Fibroblast of skin of scalp (primary cell): ENCODE measurements around the gene SGCD.

Source experiments
- DNase-seq: peaks from one replicate; pipeline ENCODE4 v3.0.0-alpha.2; 2013

SGCD gene

DNA sequence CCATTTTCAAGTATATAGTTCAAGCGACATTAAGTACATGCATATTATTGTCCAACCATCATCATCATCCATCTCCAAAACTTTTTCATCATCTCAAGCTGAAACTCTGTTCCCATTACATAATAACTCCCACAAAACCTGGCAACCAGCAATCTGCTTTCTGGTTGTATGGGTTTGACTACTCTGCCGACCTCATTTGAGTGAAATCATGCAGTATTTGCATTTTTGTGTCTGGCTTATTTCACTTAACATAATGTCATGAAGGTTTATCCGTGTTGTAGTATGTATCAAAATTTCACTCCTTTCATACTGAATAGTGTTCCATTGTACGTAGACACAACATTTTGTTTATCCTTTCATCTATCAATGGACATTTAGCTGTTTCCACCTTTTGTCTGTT is 74.8 kb downstream of the SGCD start:
- DNase-seq = no peak

DNA sequence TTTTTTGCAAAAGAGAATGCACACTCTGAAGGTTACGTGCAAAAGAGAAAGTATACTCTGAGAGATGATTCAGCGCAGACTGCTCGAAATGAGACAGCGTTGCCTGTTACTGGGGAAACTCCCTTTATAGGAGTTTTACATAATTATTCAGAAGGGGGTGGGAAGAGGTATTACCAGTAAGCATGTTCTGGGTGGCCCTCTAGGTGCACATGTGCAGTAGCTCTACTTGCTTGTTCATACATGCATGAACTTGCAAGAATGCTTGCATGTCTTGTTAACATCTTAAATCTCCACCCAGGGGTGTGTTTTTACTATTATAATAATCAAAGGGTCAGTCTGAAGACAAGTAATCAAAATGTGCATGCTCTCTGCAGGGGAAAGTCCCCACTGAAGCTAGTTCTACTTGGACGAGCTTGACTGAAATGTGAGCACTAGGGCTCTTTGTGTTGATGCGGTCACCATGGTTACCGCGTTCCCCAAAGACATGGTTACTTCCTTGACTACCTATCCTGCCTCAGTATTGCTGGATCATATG is 75.5 kb downstream of the SGCD start:
- DNase-seq = no peak

DNA sequence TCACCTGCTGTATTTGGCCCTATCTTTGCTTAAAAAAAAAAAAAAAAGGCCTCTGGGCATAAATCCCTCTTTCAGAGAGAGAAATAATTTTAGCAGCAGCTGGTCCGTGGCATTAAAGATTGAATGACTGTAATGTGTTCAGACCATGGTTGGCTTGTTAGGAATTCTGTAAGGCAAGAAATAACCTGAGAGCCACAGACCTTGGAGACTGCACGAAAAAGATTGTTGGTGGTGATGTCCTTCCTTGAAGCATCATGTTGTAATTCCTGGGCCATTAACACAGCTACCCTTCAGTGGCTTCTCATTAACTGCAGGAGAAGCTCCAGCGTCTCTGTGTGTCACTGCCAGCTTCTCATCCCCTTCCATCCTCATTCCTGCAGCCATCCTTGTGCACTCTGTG is 79.0 kb downstream of the SGCD start:
- DNase-seq = no peak

DNA sequence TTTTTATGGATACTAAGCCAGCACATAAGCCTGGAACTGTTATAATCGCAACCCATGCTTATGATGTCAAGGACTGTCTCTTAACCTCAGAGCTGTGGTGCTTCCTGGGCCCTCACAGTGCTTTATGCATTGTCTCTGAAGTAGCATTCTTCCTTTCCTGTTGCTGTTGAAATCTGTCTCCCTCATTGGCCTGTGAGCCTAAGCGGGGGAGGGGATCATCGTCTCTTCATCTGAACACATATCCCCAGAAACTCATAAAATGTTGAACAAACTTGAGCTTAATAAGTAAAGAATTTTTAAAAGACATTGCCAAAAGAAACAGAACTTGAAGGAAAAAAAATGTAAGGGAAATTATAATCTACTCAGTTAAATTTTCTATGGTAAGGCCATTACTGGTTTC is 80.3 kb downstream of the SGCD start:
- DNase-seq = peak; percentile 64

DNA sequence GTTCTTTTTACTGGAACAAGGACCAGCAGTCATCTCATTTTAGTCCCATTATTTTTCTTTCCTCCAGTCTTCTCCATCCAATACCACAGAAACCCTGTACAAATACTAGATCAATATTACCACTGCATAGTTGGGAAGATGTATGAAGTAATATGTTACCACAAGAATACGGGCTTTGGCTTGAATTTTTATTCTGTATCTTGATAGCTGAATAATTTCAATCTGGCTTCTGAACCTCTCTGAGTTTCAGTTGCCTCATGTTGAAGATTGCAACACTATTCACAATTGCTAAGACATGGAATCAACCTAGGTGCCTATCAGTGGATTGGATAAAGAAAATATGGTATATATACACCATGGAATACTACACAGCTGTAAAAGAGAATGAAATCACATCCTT is 82.9 kb downstream of the SGCD start:
- no peak for DNase-seq

DNA sequence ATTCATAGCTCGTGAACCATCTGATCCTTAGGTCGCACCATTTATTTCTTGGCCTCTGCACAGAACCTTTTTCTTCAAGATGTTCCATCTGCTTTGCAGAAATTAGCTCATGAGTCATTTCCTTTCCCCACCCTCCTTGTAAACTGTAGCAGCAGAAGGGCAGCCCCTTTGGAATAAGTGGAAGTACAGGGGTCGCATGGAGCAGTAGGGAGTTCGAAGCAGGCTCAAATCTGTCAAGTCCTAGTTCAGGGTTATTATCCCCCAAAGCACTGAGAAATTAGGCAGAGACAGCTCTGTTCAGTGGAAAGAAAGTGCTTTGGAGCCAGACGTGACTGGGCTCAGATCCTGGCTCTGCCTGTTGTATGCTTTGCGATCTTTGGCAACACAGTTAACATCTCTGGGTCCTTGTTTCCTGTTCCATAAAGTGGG is 84.2 kb downstream of the SGCD start:
- DNase-seq = peak; percentile 63

DNA sequence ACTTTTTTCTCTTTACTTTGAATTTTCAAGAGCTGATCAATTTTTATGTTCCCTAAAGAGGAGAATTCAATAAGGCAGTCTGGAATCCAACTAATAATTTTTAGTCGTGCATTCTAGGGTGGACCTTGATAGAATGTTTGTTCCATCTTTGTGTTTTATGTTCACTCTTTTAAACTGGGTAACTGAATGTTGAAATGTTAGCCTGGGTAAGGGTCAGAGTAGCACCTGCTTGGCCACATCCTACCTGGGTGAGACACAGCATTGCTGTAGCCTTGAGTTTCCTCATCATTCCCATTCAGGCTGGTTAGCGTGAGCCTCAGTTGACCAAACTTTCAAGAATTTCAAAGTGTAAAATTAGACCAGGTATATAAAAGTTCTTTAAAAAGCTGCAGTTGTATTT is 85.0 kb downstream of the SGCD start:
- no peak for DNase-seq

DNA sequence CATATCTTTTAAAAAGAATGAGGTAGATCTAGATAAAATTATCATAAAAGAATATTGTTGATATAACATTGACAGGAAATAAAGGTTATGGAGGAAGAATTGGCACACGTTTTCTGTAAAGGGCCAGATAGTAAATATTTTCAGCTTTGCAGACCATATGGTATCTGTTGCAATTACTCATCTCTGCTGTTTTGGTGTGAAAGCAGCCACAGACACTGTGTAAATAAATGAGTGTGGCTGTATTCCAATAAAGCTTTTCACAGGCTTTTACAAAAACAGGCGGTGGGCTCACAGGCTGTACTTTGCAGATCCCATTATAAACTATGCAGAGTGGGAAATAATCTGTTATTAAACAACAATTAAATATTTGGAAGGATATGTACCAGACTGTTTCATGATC is 87.4 kb downstream of the SGCD start:
- peak; percentile 67 for DNase-seq

DNA sequence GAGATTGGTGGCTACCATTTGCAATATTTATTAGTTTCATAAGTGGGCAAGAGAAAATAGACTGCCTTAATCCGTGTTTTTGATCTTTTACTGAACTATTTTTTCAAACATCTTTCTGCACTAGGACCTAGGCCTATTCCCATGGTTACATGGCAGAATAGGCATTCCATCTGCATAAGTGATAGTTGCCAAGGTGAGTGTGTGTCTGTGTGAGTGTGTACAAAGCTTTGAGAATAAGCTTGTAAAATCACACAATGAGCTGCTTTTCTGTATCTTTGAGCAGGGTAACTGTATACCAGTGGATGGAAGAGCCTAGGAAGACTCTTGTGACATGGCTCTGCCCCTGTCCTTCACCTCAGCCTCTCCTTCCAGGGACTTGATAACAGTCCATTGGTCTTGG is 92.7 kb downstream of the SGCD start:
- no peak for DNase-seq

DNA sequence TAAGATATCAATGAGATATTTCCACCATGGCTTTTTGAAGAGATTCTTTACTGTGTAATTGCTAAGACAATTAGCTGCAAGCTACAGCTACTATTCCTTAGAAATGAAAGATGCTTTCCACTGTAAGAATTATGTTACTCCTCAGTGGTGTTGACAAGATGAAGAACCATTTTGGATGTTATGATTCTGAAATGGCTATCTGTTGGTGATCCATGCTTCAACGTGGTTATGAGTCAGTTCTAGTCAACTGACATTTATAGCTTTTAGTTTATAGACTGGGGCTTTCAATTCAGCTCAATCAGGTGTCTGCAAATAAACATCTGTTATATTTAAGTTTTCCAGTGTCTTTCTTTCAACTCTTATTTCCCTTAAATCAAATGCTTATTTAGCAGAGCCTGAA is 93.7 kb downstream of the SGCD start:
- no peak for DNase-seq

DNA sequence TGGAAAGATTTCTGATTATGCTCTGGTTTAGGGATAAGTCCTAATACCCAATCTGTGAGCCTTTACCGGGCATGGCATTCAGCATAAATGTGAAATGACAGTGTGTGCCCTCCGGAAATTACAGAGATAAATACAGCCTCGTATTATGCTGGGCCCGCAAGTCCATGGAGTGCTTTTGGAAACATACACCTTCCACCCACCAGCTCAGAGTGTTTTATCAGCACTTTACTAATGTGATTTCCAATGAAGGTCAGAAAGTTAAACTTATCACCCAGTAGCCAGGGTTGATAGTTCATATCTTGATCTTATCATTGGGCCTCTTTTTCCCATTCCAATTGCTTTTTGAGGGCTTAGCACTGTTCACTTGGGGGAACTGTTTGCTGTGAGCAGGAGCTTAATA is 94.8 kb downstream of the SGCD start:
- no peak for DNase-seq

DNA sequence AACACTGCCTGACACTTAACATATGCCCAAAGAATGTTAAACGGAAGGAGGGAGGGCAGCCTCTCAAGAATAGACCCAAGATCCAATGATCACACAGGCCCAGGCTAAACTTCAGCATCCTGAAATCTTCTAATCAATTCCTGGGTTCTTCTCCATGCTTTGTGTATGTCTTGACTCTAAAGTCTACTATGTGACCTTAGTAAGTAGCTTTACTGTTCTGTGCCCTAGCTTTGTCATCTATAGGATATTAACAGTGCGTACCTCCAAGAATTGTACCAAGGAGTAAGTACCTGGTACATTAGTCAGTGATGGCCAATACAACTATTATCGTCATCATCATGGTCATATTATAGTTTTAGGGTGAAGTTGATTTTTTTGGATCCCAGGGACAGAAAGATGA is 96.6 kb downstream of the SGCD start:
- no peak for DNase-seq

DNA sequence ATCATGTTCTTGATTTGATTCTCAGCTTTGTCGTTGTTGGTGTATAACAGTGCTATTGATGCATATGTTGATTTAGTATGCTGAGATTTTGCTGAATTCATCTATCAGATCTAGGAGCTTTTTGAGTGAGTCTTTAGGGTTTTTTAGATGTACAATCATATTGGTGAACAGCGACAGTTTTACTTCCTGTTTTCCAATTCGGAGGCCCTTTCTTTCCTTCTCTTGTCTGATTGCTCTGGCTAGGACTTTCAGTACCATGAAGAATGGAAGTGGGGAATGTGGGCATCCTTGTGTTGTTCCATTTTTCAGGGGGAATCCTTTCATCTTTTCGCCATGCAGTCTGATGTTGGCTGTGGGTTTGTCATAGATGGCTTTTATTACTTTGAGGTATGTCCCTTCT is 100.4 kb downstream of the SGCD start:
- no peak for DNase-seq

DNA sequence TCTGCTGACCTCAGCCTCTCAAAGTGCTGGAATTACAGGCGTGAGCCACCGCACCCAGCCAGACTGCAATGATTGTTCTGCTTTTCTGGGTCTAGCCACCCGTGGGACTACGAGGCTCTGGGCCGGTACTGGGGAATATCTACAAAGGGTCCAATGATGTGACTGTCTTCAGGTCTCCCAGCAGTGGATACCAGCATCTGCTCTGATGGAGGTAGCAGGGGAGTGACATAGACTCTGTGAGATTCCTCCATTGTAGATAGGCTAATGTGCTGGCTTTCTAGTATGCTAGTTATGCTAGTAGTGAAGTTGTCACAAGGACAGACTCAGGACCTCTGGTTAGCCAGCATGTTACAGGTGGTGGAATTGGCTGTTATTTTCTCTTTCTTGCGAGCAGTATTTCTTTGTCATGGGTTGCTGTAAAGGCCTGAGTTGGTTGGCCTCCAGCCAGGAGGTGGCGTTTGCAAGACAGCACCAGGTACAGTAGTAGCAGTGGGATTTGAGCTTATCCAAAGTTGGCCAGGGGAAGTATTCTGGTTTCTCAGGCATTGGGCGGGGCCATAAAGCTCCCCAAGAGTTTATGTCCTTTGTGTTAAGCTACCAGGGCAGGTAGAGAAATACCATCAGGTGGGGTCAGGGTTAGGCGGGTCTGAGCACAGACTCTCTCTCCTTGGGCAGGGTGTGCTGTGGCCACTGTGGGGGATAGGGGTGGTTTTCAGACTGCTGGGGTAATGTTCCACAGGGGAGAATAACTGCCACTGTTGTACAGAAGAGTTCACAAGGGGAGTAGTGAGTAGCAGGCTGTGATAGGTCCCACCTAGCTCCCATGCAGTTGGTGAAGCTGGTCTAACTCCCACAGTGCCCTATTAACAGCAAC is 105.2 kb downstream of the SGCD start:
- no peak for DNase-seq

DNA sequence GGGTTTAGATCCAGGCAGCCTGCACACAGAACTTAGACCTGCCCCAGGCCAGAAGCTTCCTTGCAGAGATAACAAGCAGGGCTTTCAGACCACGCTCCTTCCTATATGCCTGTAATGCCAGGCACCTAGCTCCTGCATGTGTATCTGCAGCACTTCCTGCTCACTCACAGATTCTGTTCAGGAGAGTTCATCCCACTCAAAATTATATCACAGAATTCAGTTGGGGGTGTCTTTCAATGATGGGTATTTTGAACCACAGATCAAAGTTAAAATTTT is 105.8 kb downstream of the SGCD start:
- DNase-seq = no peak

DNA sequence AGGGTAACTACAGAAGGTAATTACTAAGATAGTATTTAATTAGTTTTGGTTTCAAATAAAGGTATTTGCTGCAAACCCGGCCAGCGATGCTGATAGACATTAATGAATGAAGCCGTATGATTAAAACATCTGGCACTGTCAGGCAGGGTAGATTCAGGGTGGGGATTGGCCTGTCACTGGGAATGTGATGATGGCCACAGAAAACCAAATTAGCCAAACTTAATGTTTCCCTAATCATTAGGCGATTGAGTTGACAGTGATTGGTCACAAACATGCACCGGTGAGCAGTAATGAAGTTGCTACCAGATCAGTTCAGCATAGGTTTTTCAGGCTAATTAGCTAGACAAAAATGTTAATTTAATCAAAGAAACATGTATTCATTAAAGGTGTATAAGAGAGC is 107.5 kb downstream of the SGCD start:
- no peak for DNase-seq

DNA sequence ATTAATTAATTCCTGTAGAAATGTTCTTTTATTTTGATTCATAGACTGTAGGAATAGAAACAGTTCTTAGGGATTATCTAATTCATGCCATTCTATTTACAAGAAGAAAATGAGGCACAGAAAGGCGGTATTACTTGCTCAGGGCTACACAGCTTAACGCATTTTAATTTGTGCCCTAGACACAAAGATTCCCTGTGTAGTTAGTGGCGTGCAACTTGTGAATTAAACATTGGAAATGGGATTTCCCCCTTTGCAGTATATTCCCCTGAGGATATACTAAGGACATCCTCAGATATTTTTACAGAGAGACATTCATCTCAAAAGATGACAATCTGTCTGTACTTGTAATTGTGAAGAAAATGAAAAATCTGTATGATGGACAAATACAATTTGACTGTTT is 108.1 kb downstream of the SGCD start:
- no peak for DNase-seq

DNA sequence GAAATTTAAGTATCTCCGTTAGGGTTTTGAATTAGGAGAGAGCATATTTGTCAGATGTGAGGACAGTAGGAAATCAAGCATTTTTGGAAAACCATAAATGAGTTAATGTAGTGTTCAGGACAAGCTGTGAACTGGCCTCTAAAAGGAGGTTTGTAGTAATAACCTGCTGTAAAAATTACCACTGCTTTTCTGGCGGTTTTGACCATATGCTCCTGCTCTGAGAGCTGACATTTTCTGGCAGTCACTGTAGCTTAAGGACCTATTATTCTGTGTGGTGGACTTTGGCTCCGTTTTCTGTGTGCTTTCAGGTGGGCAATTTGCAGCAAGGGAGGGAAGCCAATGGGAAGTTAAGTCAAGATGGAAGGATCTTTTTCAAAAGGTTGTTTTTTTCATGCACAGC is 111.1 kb downstream of the SGCD start:
- no peak for DNase-seq

DNA sequence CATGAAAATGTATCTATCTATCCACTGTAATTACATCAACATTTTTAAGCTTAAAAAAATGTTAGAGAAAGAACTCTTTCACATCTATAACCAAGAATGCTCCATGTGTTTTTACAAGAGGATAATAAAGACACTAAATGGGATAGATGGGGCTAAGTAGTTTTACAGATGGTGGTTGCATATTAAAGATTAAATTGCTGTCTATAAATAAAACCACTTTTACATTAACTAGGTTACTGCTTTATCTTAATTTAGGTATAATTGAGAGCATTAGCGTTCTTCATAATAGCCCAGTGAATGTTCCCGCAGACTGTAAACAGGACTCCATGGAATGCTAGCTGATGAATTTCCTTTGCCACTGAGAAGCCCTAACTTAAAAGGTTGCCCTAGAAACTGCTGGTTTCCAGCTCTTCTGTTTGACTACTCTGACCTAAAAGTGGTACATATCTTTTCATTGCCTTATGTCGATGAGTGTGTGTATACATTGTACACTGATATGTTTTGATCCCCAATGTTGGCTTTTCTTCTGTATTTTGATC is 117.9 kb downstream of the SGCD start:
- DNase-seq = no peak

DNA sequence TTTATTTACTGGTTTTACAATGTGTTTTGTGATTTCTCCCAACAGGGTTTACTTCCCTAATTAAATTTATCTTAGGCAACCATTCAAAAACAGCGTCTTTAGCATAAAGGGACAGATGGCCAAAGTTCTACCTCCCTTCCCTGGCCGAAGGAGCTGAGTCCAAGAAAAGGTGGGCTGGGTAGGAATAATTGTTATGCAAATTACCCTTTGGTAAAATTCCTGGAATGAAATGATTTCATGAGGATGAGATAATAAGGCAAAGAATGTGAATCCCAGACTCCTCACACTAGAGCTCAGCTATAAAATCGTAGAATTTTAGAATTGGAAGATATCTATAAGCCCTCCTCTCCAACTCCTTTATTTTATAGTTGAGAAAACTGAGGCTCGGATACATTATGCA is 119.6 kb downstream of the SGCD start:
- no peak for DNase-seq

DNA sequence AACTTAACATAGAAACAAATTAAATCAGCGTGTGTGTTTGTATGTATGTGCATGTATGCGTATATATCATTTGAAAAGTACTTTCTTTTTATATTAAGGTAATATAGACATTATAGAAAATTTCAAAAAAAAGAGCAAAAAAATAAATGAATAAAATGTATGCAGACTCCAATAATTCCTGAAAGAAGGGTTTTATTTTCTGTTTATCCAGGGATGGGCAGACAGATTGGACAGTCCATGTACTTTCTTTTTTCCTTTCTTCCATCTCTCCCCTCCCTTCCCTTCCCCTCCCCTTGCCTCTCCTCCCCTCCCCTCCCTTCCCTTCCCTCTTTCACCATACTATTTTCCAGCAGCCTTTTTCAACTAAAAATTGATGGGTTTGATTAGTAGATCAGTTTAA is 123.8 kb downstream of the SGCD start:
- no peak for DNase-seq

DNA sequence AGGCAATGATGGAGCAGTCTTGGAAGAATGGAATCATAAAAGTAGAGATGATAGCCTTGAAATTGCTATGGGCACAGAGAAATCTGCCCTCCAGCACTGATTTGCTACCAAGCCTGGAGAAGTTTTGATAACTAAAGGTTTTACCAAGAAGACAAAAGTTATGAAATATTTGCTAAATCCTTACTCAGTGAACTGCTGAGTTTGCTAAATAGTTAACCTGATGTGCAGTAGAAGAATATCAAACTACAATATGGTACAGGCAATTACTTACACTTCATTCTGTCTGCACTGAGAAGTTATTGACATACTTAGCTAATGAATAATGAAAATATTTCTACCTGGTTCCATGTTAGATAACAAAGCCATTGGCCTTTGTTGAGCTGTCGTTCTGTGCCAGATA is 124.5 kb downstream of the SGCD start:
- DNase-seq = no peak

DNA sequence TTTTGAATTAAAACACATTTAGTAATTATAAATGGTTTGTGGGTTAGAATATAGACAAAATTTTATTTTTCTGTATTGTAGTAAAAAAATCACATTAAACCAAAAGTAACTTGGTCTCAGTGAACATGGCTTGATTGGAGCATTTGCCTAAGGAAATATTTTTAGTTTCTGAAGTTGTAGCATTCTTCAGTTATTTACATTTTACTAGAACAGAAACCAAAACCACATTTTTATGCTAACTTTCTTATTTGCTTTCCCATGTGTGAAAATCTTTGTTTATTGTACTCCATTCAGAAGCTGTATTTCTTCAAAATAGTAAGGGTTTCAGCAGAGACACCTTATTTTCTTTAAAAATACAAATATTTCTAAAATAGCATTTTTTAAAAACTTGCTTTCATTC is 129.9 kb downstream of the SGCD start:
- peak; percentile 24 for DNase-seq

DNA sequence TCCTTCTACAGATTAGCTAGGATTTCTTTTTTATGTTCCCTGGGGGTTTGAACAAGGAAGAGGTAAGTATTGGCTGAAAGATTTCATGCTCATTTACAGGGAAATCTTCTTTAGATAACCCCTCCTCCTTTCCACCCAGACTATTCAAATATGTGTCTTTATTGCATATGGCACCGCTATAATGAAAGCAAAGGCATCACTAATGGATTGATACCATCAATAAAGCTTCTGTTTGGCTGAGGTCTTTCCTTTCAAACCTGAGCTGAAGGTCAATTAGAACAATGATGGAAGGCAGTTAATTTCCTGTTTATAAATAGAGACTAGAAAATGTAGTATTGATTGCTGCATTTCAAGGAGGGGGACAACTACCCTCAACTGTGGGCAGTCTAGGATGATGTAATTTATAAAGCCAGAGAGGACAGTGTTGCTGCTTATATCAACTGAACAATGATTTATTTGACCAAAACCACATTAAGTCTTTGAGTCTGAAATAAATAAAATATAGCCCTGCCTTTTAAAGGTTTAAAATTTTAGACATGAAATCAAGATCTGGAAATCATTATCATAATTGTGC is 132.9 kb downstream of the SGCD start:
- DNase-seq = no peak
